ENCODE measurements around the gene FSD2.

DNA sequence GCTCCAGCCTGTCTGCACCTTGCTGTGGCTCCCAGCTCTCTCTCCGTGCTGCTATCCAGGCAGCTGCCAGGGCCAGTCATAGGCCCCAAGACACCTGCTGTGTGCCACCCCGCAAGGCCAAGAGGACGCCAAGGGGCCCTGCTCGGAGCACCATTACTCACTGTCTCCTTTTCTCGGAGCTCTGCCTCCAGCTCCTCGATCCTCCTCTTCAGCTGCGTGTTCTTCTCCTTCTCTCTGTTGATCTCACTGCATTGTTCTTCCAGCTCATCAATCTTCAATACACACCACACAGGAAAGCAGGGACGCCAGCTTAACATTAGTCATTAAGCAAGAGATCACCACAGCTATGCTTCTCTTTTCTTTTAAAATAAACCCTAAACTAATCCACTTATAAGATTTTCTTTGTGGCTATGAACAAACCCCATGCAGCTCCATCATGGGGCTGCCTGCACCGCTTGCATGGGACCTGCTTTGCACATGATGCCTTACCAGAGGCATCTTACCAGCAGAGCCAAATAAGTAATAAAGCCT is 46.2 kb upstream of the FSD2 start:
- TF ChIP-seq CTCF (IDR thresholded peaks at IDR 0.05) (no peak), POLR2A (IDR thresholded peaks at IDR 0.05) (no peak), EP300 (IDR thresholded peaks at IDR 0.05; ENCODE audit: low read depth) (no peak)

Data from transverse colon (tissue), 3 donors.